Fibroblast of mammary gland (primary cell): ENCODE data around the gene MAP3K2.

Experiments used
- DNase-seq: peaks from one replicate; pipeline ENCODE4 v3.0.0-alpha.2; 2010; ENCODE audit warnings: low read depth
- H3K4me3 ChIP-seq: 2 replicates; pipeline ENCODE4 v1.5.1; 2011; ENCODE audit warnings: low read depth, mild to moderate bottlenecking, low read length, moderate library complexity; ENCODE audit not compliant: control insufficient read depth
- CTCF ChIP-seq: conservative IDR thresholded peaks from 2 replicates; pipeline ENCODE4 v1.5.1; 2011; ENCODE audit warnings: low read depth, low read length, inconsistent platforms; ENCODE audit not compliant: control insufficient read depth, insufficient read depth

MAP3K2 gene

GRCh38 chr2:127386764-127387654, 766 bp downstream of the MAP3K2 start:
- DNase-seq, result peak; percentile 82
- H3K4me3 ChIP-seq, result peak overlapping the region; percentile 71
- no peak for TF ChIP-seq CTCF

GRCh38 chr2:127386246-127386645, 1.5 kb downstream of the MAP3K2 start:
- TF ChIP-seq CTCF, result no peak
- DNase-seq, result peak; percentile 50
- peak overlapping the region; percentile 71 for H3K4me3 ChIP-seq

GRCh38 chr2:127384529-127384928, 3.2 kb downstream of the MAP3K2 start:
- DNase-seq, result no peak
- H3K4me3 ChIP-seq, result no peak overlapping the region
- no peak for TF ChIP-seq CTCF

- H3K4me3 ChIP-seq, result no peak overlapping the region
- no peak for DNase-seq
- no peak for TF ChIP-seq CTCF
Measured at GRCh38 chr2:127382831-127383230, 4.9 kb downstream of the MAP3K2 start.

GRCh38 chr2:127381762-127382161, 6.0 kb downstream of the MAP3K2 start:
- H3K4me3 ChIP-seq, result no peak overlapping the region
- DNase-seq, result no peak
- TF ChIP-seq CTCF, result no peak

- no peak overlapping the region for H3K4me3 ChIP-seq
- no peak for TF ChIP-seq CTCF
- no peak for DNase-seq
Measured at GRCh38 chr2:127379712-127380355, 7.9 kb downstream of the MAP3K2 start.
